Fibroblast of pulmonary artery (primary cell): ENCODE results near the gene BUB1B.
"Not testable (repeated sequence)": the region's sequence is repeated elsewhere in the genome, so short reads cannot be mapped to it uniquely, and the experiment has no call there.

Experiments
- DNase-seq: peaks from one replicate; pipeline ENCODE4 v3.0.0-alpha.2; 2010; ENCODE audit warnings: low read depth
- H3K4me3 ChIP-seq: replicated peaks from 2 replicates; pipeline ENCODE4 v1.5.1; 2011; ENCODE audit warnings: low read depth, mild to moderate bottlenecking, control low read depth, low read length, moderate library complexity
- TF ChIP-seq, protein P1 (sequence below): IDR thresholded peaks from 2 replicates; pipeline ENCODE4 v1.5.1; 2011; ENCODE audit warnings: mild to moderate bottlenecking, control low read depth, low read length, inconsistent platforms; ENCODE audit errors: missing control alignments

BUB1B gene

DNA sequence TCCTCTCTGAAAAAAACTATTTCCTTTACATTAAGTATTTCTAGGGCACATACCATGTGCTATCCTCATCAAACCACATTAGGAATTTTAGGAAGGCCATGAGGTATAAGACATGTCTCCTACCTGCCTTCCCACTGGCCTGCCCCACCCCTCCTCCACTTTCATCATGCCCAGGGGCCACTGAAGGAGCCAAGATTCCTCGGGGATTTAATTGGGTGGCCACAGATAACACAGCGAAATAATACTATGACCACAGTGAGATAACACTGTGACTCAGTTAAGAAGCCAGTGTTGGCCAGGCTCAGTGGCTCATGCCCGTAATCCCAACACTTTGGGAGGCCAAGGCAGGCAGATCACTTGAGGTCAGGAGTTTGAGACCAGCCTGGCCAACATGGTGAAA lies 42.4 kb upstream of the BUB1B start:
- TF ChIP-seq, protein P1, sequence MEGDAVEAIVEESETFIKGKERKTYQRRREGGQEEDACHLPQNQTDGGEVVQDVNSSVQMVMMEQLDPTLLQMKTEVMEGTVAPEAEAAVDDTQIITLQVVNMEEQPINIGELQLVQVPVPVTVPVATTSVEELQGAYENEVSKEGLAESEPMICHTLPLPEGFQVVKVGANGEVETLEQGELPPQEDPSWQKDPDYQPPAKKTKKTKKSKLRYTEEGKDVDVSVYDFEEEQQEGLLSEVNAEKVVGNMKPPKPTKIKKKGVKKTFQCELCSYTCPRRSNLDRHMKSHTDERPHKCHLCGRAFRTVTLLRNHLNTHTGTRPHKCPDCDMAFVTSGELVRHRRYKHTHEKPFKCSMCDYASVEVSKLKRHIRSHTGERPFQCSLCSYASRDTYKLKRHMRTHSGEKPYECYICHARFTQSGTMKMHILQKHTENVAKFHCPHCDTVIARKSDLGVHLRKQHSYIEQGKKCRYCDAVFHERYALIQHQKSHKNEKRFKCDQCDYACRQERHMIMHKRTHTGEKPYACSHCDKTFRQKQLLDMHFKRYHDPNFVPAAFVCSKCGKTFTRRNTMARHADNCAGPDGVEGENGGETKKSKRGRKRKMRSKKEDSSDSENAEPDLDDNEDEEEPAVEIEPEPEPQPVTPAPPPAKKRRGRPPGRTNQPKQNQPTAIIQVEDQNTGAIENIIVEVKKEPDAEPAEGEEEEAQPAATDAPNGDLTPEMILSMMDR: no peak
- no peak overlapping the region for H3K4me3 ChIP-seq
- no peak for DNase-seq

DNA sequence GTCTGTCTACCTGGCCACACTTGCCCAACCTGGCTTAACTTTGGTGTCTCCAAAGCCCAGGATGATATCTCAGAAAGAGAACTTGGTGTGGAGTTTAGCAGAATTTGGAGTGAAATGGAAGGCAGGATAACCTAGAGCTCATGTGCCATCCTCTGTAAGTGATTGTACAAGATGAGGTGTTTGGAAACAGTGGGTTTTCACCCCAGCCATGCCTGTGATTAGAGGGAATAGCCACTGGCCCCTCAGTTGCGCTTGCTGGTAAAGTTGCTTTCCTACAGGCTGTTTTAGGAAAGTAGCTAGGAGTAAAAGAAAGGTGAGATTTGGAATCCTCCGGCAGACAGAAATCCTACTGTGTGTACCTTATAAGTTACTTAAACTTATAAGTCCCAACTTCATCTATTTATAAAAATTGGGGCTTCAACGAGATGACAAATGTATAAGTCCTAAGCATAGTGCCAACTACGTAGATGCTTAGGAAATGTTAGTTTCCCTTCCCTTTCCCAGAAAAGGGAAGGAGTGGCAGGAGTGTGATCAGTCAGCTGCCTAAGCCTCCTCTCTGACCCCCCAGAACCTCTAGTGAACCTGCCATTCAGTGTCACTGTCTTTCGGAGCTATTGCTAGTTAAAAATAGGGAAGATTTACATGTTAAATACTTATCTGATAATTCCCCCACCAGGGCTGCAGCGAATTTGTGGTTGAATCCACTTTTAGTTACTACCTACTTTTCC lies 38.8 kb upstream of the BUB1B start:
- no peak overlapping the region for H3K4me3 ChIP-seq
- TF ChIP-seq, protein P1: no peak
- no peak for DNase-seq

DNA sequence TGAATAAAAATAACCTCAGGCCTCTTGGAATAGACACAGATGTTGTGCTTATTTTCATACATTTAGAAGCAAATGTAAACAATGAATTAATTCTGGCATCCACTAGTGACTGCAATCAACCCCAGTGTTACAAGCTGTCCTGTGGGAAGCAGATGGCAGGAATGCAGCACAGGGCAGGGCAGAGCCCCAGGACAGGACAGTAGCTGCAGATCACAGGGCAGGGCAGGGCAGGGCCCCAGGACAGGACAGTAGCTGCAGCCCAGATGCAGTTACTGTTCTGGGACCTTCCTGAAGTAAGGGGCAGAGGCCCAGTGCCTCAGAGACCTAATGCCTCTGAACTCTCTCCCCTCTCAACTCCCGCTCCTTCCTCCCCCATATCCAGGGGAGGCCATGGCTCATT lies 37.9 kb upstream of the BUB1B start:
- DNase-seq, H3K4me3 ChIP-seq: not testable (repeated sequence)

DNA sequence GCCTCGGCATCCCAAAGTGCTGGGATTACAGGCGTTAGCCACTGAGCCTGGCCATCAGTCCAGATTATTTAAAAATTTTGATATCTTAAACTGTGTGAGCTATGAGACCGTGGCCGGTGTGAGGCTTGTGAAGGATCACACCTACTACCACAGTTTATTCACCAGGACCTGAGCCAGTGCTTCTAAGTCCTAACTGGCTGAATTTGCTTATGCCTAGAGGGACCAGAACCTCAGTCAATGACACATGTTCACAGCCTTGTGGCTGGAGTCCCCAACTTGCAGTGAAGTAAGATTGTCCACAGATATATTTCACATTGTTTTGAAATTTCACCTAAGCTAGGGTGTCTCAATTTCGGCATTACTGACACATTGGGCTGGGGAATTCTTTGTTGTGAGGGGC lies 37.0 kb upstream of the BUB1B start:
- not testable (repeated sequence) for DNase-seq, H3K4me3 ChIP-seq

DNA sequence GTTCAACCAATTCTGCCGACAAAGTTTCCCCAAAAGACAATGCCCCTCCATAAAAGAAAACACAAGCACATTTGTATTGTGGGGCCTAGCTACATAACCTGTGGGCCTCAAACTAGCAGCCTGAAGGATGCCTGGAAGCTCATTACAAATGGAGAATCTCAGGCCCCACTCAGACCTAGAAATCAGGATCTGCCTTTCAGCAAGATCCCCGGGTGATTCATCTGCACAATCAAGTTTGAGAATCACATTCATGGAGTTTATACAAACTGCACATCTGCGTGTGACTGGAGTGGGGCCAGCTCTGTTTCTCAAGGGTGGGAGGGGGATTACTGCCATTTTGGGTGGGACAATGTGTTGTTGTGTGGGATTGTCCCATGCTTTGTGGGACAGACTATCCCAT lies 36.5 kb upstream of the BUB1B start:
- not testable (repeated sequence) for H3K4me3 ChIP-seq, DNase-seq

DNA sequence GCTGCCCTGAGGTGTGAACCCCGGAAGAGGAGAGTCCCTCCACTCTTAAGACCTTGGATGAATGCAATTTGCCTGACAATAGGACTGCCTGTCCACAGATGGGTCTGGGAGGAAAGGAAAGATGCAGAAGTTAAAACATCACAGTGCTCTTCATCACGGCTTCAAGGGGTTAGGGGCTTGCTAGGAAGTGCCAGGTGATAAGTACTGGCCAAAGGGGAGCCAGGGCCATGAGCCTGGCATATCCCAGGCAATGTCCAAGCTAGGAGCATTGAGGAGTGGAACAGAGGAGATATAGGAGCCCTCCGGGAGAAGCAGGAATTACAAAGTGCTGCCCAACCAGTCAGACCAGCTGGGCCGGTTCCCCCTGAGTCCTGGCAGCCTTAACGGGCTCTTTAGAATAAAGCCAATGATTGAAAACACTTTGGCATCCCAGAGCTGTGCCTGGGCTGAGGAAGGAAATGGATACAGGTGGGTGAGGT lies 36.0 kb upstream of the BUB1B start:
- H3K4me3 ChIP-seq, DNase-seq: not testable (repeated sequence)

DNA sequence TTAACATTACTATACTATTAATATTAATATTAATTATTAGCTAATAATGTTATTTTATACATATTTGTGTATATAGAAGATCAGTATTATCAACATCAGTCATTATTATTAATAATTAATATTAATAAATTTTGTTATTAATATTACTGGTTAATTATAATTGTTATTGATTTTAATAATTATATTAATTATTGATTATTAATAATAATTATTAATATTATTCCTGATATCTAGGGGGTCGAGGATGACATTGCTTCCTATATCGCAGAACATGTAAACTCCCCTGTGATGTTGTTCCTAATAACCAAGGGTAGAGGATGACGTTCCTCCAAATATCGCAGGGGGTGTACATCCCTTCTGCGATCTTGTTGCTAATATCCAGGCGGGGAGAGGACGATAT lies 34.9 kb upstream of the BUB1B start:
- DNase-seq: no peak
- no peak overlapping the region for H3K4me3 ChIP-seq
- TF ChIP-seq, protein P1: no peak

DNA sequence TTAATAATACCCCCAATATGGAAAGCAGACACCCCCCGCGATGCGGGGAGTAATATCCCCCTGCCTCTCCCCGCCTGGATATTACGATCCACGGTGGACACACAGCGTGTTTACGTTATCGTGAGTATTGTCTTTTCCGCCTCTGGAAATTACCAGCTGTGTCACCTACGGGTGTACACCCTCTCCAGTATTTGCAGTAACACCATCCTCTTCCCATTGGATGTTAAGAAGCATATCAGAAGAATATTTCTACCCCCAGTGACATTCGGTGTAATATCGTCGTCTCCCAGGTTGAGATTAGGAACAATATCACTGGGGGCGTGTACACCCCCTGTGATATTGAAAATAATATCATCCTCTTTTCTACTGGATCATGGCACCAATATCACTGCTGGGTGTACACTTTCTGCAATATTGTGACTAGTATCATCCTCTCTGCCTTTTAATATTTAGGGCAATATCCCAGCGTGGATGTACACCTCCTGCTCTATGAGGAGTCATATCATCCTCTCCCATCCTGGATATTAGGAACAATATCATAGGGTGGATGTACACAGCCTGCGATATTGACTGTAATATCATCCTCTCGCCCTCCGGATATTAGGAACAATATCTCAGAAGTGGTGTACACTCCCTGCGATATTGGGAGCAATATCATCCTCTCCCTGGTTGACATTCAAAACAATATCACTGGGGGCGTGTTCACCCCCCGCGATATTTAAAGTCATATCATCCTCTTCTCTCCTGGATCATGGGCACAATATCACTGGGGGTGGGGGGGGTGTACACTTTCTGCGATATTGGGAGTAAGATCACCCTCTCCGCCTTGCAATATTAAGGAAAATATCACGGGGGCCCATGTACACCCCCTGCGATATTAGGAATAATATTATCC lies 31.9 kb upstream of the BUB1B start:
- no peak overlapping the region for H3K4me3 ChIP-seq
- DNase-seq: no peak
- TF ChIP-seq, protein P1: no peak

DNA sequence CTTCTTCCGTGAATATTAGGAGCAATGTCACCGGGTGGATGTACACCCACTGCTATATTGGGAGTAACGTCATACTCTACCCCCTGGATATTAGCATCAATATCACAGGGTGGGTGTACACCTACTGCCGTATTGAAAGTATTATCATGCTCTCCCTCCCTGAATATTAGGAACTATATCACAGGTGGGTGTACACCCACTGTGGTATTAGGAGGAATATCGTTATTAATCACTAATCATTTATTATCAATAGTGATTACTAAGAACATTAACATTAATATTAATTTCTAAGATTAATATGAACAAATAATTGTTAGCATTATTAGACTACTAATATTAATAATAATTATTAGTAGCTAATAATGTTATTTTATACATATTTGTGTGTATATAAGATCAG lies 30.8 kb upstream of the BUB1B start:
- H3K4me3 ChIP-seq: no peak overlapping the region
- DNase-seq: no peak
- TF ChIP-seq, protein P1: no peak
